GM19035 (cell line): ENCODE data around the gene YJU2.
"Not testable (repeated sequence)": the region's sequence is repeated elsewhere in the genome, so short reads cannot be mapped to it uniquely, and the experiment has no call there.

Experiments used
- ATAC-seq: cut with Tn5 transposase; IDR thresholded peaks from one replicate; pipeline ENCODE4 v1.9.1; 2021; ENCODE audit not compliant: unreplicated experiment

The YJU2 gene

GRCh38 chr19:4227771-4228170, 19.1 kb upstream of the YJU2 start:
- no peak for ATAC-seq

- no peak for ATAC-seq
These were observed 18.1 kb upstream of the YJU2 start for GRCh38 chr19:4228765-4229178.

GRCh38 chr19:4229179-4229931, 17.5 kb upstream of the YJU2 start, which contains the start of gene EBI3:
EBI3 (plus strand) TSS chr19:4229523; CDS start chr19:4229551, 28 bp downstream.
- peak; percentile 73 for ATAC-seq

GRCh38 chr19:4230237-4230636, 16.6 kb upstream of the YJU2 start:
- not testable (repeated sequence) for ATAC-seq

- ATAC-seq: not testable (repeated sequence)
These were observed 15.4 kb upstream of the YJU2 start for GRCh38 chr19:4231521-4231920.

GRCh38 chr19:4232139-4232538, 14.7 kb upstream of the YJU2 start:
- not testable (repeated sequence) for ATAC-seq

GRCh38 chr19:4232614-4233281, 14.1 kb upstream of the YJU2 start:
- no peak for ATAC-seq

- no peak for ATAC-seq
These were observed 13.5 kb upstream of the YJU2 start for GRCh38 chr19:4233282-4233853.

- no peak for ATAC-seq
These were observed 12.6 kb upstream of the YJU2 start for GRCh38 chr19:4234142-4234861.

- ATAC-seq: no peak
These were observed 12.0 kb upstream of the YJU2 start for GRCh38 chr19:4234862-4235201.

GRCh38 chr19:4237510-4237909, 9.4 kb upstream of the YJU2 start:
- not testable (repeated sequence) for ATAC-seq

- no peak for ATAC-seq
These were observed 8.0 kb upstream of the YJU2 start for GRCh38 chr19:4238831-4239230.

- ATAC-seq: no peak
These were observed 5.0 kb upstream of the YJU2 start for GRCh38 chr19:4241824-4242430.

- ATAC-seq: not testable (repeated sequence)
These were observed 942 bp upstream of the YJU2 start for GRCh38 chr19:4245938-4246337.

- no peak for ATAC-seq
These were observed 9.7 kb downstream of the YJU2 start for GRCh38 chr19:4256563-4256962.

GRCh38 chr19:4257025-4257424, 10.1 kb downstream of the YJU2 start:
- ATAC-seq: no peak

- ATAC-seq: no peak
These were observed 11.3 kb downstream of the YJU2 start for GRCh38 chr19:4258181-4258580.

- ATAC-seq: no peak
These were observed 13.8 kb downstream of the YJU2 start for GRCh38 chr19:4260613-4261191.

GRCh38 chr19:4264812-4265211, 17.9 kb downstream of the YJU2 start:
- no peak for ATAC-seq

- no peak for ATAC-seq
These were observed 19.5 kb downstream of the YJU2 start for GRCh38 chr19:4266253-4267000.
